Measurements from ENCODE around the gene IL1RL1.

IL1RL1 gene

GRCh38 chr2:102367331-102367971, 56.1 kb downstream of the IL1RL1 start:
- Mint-ChIP-seq H3K4me3 (no peak overlapping the region), H3K27me3 (ENCODE audit: low read depth, poor library complexity) (peaks cover 12% of the 10 kb centered on the region), H3K27ac (no peak overlapping the region), H3K9me3 (peaks cover 32% of the 10 kb centered on the region), H3K4me1 (no peaks in the 10 kb centered on the region), H3K36me3 (ENCODE audit: low read depth) (peaks cover 4% of the 10 kb centered on the region)
- no peak for TF ChIP-seq CTCF (IDR thresholded peaks at IDR 0.05)
- DNase-seq: no peak

DNA sequence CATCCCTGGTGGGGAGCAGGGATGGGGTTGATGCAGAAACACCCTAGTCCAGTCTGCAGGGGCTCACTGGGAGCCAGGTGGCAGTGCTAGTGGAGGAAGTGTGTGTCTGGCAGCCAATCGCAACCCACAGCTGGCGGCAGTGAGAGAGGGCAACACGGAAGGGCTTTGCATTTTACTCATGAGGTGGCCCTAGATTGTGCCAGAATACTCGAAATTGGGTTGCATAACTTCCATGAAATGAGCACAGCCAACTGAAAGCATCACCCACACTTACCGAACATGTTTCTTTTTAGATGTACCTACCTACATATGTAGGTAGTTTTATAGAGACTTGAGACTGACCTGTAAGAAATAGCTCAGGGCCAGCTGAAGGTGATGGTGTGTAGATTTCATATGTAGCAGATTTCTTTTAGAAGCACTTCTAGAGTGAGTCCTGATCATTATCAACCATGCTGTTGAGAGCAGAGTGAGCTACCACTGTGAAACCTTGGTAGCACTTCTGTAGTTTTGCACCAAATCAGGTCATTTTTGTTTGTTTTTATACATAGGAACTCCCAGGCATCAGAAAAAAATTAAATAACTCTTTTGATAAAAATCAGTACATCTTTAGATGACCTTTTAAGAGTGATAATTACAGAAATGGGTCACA, 57.2 kb downstream of the IL1RL1 start:
- no peaks in the 10 kb centered on the region for H3K4me1 Mint-ChIP-seq
- no peak for TF ChIP-seq CTCF (IDR thresholded peaks at IDR 0.05)
- H3K4me3 Mint-ChIP-seq: no peak overlapping the region
- no peak for DNase-seq
- peaks cover 33% of the 10 kb centered on the region for H3K9me3 Mint-ChIP-seq
- no peak overlapping the region for H3K27ac Mint-ChIP-seq
- H3K36me3 Mint-ChIP-seq (ENCODE audit: low read depth): peaks cover 4% of the 10 kb centered on the region
- peaks cover 12% of the 10 kb centered on the region for H3K27me3 Mint-ChIP-seq (ENCODE audit: low read depth, poor library complexity)

GRCh38 chr2:102369866-102370265, 58.5 kb downstream of the IL1RL1 start:
- Mint-ChIP-seq H3K27ac (no peak overlapping the region), H3K36me3 (ENCODE audit: low read depth) (peaks cover 4% of the 10 kb centered on the region), H3K27me3 (ENCODE audit: low read depth, poor library complexity) (peaks cover 15% of the 10 kb centered on the region), H3K9me3 (peaks cover 37% of the 10 kb centered on the region), H3K4me3 (no peak overlapping the region), H3K4me1 (no peaks in the 10 kb centered on the region)
- DNase-seq: no peak
- no peak for TF ChIP-seq CTCF (IDR thresholded peaks at IDR 0.05)

DNA sequence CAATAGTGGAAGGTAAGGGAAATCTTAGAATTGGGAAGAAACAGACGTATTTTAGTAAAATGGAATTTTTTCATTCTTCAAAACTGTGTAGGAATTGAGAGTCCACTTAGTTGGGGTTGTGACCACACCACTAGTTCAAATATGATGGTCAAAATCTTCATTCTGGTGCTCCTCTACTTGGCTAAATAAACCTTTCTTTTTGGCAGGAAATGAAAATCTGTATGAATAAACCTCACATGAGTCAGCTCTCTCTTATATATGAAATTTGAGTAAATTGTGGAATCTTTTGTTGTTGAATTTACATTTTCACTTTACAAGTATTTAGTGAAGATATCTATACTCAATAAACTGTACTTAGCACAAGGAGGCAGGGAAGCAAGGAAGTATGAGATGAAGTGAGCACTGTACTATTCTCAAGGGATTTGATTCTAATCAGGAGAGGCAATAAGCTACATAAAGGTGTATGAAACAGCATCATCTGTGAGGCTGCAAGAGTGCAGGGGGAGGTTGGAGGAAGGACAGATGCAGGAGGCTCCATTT, 64.8 kb downstream of the IL1RL1 start:
- peaks cover 22% of the 10 kb centered on the region for H3K9me3 Mint-ChIP-seq
- no peak overlapping the region for H3K4me3 Mint-ChIP-seq
- DNase-seq: no peak
- no peaks in the 10 kb centered on the region for H3K4me1 Mint-ChIP-seq
- no peak overlapping the region for H3K27ac Mint-ChIP-seq
- H3K36me3 Mint-ChIP-seq (ENCODE audit: low read depth): no peaks in the 10 kb centered on the region
- no peak for TF ChIP-seq CTCF (IDR thresholded peaks at IDR 0.05)
- peaks cover 24% of the 10 kb centered on the region for H3K27me3 Mint-ChIP-seq (ENCODE audit: low read depth, poor library complexity)

DNA sequence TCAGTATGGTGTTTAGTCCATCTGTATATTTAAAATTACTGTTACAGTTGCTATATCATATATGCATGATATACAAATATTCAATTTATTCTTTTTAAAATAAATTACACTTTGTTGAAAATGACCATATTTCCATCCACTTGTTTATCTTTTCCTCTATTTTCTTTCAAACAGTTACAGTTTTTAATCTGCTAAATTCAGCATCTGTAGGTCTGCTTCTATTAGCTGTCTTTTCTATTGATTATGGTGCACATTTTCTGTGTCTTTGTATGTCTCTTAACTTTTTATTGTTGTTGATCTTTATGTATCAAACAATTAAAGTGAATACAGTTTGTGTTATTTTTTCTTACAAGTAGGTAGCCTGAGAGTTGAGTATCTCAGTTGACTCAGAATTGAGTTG, 72.4 kb downstream of the IL1RL1 start:
- Mint-ChIP-seq H3K27me3 (ENCODE audit: low read depth, poor library complexity) (peaks cover 9% of the 10 kb centered on the region), H3K4me3 (no peak overlapping the region), H3K4me1 (no peaks in the 10 kb centered on the region), H3K27ac (no peak overlapping the region), H3K9me3 (peaks cover 32% of the 10 kb centered on the region), H3K36me3 (ENCODE audit: low read depth) (peaks cover 9% of the 10 kb centered on the region)
- DNase-seq: no peak
- TF ChIP-seq CTCF (IDR thresholded peaks at IDR 0.05): no peak
